HL-60 (cell line): ENCODE measurements around the gene TMEM59L.

Experiments used
- CTCF ChIP-seq: IDR thresholded peaks from one replicate; pipeline ENCODE4 v1.5.1; 2011; ENCODE audit warnings: low read length, control low read depth, inconsistent platforms; ENCODE audit not compliant: insufficient read depth
- GABPA ChIP-seq: IDR thresholded peaks from 2 replicates; pipeline ENCODE4 v1.6.1; 2012; ENCODE audit warnings: low read depth
- POLR2AphosphoS5 ChIP-seq: IDR thresholded peaks from 2 replicates; pipeline ENCODE4 v1.6.1; 2012; ENCODE audit warnings: low read depth
- REST ChIP-seq: IDR thresholded peaks from 2 replicates; pipeline ENCODE4 v1.6.1; 2012; ENCODE audit warnings: low read depth; ENCODE audit not compliant: insufficient replicate concordance
- SPI1 ChIP-seq: IDR thresholded peaks from 2 replicates; pipeline ENCODE4 v1.6.1; 2012; ENCODE audit warnings: low read depth, mild to moderate bottlenecking, borderline replicate concordance

DNA sequence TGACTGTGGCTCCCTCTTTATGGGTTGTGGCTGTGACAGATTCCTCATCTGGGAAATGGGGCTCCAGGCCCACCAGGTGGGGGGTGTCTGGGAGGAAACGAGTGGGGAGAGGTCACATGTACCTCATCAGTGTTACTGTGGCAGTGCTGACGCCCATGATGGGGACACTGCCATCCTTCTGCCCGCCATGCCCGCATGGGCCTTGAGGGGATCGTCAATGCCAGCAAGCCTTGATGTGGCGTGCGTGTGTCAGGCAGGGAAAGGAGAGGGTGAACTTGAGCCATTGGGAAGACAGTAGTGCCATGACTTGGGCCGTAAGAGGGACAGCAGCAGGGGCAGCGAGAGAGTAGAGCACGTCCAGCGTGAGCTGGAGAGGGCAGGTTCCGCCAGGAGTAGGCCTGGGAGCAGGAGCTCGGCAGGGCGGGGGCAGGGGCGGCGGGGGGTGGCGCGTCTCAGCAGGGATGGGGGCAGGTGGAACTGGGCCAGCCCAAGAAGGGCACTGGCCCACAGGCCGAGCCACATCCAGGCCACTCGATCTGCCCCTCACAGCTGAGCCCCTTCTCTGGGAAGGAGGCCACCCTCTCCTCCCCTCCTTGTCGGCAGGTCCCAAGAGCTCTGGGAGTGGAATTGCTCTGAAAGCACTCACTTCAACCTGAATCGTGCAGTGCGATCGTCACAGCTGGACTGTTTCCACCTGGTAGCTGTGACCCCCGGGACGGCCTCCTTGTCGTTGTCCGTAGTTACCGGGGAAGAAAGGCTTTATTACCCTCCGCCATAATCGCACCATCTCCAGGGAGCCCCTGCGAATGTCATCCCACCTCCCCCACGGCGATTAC is 34.1 kb downstream of the TMEM59L start:
- TF ChIP-seq CTCF = no peak
- TF ChIP-seq POLR2AphosphoS5 = no peak
- TF ChIP-seq REST = no peak
- TF ChIP-seq GABPA = no peak
- no peak for TF ChIP-seq SPI1
